Fibroblast of the aortic adventitia (primary cell): ENCODE results near the gene SAMD4A. TPM values are rescaled to one million over a fixed set of nuclear protein-coding genes. Genes with fewer than 3 reads are reported as not detected.
A peak's percentile ranks its signal among the peaks of the same experiment; 100 is the strongest.

Source experiments
- DNase-seq: peaks from one replicate; pipeline ENCODE4 v3.0.0-alpha.2; 2010; ENCODE audit warnings: low read depth
- H3K4me3 ChIP-seq: 2 replicates; pipeline ENCODE4 v1.5.1; 2011; ENCODE audit warnings: low read depth, mild to moderate bottlenecking, control low read depth, low read length, moderate library complexity
- total RNA-seq: library from RNA; depleted of rRNA; stranded (reverse); fragments of >200 nt; gene quantifications from 2 replicates; pipeline ENCODE4 v1.2.3, GENCODE V29; 2012; ENCODE audit warnings: low replicate concordance
- TF ChIP-seq, protein P1 (sequence below): IDR thresholded peaks from 2 replicates; pipeline ENCODE4 v1.5.1; 2011; ENCODE audit warnings: mild to moderate bottlenecking, low read length, control low read depth, inconsistent platforms; ENCODE audit not compliant: insufficient read depth

SAMD4A gene
- total RNA-seq, 1 donor: 20.1 TPM

DNA sequence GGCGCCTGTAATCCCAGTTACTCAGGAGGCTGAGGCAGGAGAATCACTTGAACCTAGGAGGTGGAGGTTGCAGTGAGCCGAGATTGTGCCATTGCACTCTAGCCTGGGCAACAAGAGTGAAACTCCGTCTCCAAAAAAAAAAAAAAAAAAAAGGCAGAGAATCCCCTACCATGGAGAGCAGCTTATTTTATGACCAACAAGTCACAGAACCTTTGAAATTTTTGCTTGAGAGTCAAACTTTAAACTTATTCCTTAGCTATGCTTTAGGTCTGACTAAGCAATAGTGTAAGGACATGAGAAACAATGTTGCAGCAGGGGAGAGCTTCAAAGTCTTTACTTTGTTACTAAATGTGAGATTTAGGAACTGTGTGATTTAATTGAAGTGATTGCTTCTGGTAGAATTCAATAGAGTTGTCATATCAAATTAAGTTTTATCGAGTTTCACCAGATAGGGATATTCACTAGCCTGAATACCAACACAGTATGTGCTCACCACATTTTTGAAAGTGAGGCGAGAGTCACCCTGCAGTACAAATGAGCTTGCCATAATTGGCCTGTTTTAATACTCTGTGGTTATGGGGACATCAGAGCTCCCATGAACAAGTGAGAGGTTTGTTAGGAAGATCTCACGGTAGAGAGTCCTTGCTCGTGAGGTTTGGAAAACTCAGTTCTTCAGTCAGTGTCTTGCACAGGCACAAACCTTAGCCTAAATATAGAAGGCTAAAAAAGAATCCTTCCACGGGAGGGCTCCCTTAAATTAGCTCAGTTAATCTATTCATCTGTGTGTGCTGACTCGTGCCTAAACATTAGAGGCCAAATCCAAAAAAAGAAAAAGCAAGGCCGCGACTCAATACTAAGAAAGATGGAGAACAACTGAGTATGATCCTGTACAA is 108.6 kb downstream of the SAMD4A start:
- H3K4me3 ChIP-seq: no peak overlapping the region
- TF ChIP-seq, protein P1, sequence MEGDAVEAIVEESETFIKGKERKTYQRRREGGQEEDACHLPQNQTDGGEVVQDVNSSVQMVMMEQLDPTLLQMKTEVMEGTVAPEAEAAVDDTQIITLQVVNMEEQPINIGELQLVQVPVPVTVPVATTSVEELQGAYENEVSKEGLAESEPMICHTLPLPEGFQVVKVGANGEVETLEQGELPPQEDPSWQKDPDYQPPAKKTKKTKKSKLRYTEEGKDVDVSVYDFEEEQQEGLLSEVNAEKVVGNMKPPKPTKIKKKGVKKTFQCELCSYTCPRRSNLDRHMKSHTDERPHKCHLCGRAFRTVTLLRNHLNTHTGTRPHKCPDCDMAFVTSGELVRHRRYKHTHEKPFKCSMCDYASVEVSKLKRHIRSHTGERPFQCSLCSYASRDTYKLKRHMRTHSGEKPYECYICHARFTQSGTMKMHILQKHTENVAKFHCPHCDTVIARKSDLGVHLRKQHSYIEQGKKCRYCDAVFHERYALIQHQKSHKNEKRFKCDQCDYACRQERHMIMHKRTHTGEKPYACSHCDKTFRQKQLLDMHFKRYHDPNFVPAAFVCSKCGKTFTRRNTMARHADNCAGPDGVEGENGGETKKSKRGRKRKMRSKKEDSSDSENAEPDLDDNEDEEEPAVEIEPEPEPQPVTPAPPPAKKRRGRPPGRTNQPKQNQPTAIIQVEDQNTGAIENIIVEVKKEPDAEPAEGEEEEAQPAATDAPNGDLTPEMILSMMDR: no peak
- no peak for DNase-seq

DNA sequence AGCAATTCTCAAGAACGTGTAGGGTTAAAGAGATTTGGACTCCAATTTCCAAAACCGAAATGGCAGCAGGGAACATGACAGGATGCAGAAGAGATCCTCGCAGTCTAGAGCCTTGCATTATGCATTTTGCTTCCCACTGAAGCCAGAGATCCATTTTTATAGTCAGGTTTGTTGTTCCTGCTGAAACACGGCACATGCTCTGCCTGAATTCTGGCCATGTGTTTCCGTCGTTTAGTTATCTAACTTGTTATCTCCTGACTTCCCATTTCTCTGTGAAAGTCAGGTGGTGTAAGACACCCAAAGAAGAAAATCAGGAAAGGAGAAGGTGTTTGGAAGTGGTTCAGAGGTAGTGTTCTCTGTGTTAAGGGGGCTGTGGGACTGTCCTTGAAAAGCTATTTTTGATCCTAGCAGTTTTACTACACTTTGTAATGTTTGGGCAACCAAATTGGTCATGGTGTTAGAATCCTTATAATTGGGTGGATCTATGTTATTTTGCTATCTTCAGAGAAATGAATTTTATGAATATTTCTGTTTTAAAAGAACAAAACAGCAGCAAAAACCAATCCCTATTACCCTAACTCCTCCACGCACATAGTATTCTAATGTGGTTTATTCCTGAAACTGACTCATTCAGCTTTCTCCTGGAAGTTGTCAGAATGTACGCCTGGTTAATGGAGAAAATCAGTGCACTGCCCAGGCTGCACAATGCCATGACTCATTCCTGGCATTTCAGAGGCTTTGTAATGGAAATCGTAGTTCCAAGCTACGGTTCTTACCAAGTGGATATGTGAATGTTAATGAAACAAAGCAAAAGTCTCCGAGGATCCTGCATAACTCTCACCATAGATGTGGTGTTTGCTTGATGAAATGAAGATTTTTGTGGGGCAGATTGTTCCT is 110.1 kb downstream of the SAMD4A start:
- H3K4me3 ChIP-seq: peak overlapping the region; percentile 29
- peak; percentile 97 for DNase-seq
- TF ChIP-seq, protein P1: no peak

DNA sequence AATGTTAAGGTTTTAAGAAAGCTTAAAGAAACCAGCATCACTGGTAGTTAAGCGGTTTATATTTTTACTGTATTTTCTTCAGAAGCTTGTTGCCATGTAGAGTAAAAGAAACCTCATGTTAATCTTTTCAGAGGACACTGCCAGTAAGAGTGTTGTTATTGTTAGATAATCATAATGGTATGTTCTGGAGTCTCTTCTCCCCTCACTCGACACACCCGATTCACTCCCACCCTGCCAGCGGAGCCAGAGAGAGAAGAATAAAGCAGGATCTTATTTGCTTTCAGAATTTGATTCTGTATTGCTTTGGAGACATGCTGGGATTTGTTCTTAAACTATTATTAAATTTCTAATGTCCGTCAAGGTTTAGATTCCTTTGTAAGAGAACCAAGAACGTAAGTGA is 113.7 kb downstream of the SAMD4A start:
- peak; percentile 59 for DNase-seq
- H3K4me3 ChIP-seq: peak overlapping the region; percentile 7
- TF ChIP-seq, protein P1: no peak

DNA sequence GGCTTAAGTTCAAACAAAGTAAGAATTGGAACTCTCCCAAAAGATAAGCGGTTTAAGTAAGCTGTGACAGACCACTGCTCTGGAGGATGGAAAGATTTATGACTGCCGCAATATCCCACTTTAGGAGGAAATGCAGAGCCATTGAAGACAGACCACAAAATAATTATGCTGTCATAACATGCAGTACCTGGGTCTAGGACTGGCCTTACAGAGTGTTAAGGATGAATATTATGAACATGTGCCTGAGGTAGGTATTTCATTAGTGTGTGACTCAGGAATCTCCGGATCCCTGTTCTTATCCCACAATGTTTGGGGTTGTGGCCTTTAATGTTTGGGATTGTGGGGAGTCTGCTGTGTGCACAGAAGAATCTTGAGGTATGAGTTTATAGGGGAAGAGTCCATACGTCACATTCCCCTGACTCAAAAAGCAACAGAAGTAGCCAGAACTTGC is 114.9 kb downstream of the SAMD4A start:
- TF ChIP-seq, protein P1: no peak
- no peak overlapping the region for H3K4me3 ChIP-seq
- DNase-seq: peak; percentile 12

DNA sequence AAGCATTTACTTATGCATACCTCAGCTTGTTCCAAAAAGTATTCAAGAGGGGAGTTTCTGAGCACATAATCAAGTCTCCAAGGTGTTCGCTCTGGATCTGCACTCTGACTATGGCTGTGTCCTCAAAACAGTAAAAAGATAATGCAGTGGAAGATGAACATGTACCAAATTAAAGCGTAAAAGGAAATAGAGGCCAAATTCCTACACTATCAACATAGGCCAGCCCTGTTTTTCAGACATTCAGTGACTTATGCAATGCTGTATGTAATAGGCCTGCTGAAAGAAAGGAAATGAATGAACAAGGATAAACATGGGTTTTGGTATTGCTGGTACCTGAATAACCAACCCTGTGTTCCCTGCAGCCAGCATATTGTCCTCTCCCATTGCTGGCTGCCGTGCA is 115.7 kb downstream of the SAMD4A start:
- H3K4me3 ChIP-seq: no peak overlapping the region
- peak; percentile 52 for DNase-seq
- TF ChIP-seq, protein P1: no peak

DNA sequence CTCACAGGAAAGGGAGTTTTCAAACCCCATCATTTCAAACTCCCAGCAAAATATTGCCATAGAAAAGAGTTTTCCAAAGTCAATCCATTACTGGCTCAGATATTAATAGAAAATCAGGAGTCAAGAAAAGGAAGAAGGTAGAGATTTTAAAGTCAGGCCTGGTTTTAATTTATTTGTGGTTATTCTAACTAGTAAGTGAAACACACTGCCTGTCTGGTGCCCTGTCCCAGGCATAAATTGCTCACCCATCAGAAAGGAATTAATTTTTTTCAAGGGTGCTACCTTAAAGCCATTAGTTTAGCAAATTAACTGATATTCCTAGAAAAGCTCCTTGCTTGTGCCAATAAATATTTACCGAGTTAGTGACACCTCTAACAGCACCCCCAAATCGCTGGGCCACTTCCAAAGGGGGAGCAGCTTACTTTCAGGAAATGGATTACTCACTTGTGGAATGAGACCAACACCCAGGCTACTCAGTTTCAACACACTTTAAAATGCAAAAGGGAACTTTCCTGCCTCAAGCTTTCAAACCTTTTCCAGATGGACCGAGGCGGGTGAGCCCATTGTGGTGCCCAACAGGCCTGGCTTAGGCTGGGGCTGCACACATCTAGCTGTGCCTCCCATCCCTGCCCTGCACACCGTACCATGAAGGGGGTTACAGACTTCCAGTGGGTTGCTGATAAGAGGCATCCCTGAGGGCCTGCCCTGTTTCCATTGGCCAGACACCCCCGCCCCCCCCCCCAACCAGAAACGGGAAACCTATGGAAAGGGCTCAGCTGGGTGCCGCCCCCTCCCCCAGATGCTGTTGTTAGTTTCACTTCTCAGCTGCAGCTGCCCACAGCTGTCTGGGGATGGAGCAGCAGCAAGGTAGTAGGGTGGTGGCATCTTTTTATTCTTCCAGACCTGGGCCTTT is 117.2 kb downstream of the SAMD4A start:
- peak; percentile 93 for DNase-seq
- H3K4me3 ChIP-seq: peak overlapping the region; percentile 52
- TF ChIP-seq, protein P1: no peak
